Stimulated activated naive CD4-positive, alpha-beta T cell treated with Interleukin-2 at 50 U/mL for 16 hours (primary cell): ENCODE measurements around the gene DAGLB.
"Not testable (repeated sequence)": the region's sequence is repeated elsewhere in the genome, so short reads cannot be mapped to it uniquely, and the experiment has no call there.

Experiments
- DNase-seq: peaks from one replicate; lab custom pipeline; 2025; lab: John Stamatoyannopoulos, UW

DAGLB gene

GRCh38 chr7:6461946-6462550 is 14.3 kb upstream of the DAGLB start:
- DNase-seq, result no peak

- no peak for DNase-seq
Measured at GRCh38 chr7:6460990-6461584, 13.3 kb upstream of the DAGLB start.

GRCh38 chr7:6460303-6460702 is 12.5 kb upstream of the DAGLB start:
- DNase-seq, result no peak

- not testable (repeated sequence) for DNase-seq
Measured at GRCh38 chr7:6458676-6459075, 10.9 kb upstream of the DAGLB start.

GRCh38 chr7:6453734-6454133 is 6.0 kb upstream of the DAGLB start:
- no peak for DNase-seq

- no peak for DNase-seq
Measured at GRCh38 chr7:6451224-6451705, 3.5 kb upstream of the DAGLB start.

- not testable (repeated sequence) for DNase-seq
Measured at GRCh38 chr7:6450591-6450990, 2.8 kb upstream of the DAGLB start.

- DNase-seq, result not testable (repeated sequence)
Measured at GRCh38 chr7:6449884-6450283, 2.1 kb upstream of the DAGLB start.

- DNase-seq, result no peak
Measured at GRCh38 chr7:6448943-6449543, 1.3 kb upstream of the DAGLB start.

GRCh38 chr7:6446838-6447580 is 745 bp downstream of the DAGLB start:
- DNase-seq, result no peak

GRCh38 chr7:6444516-6445269 is 3.1 kb downstream of the DAGLB start:
- no peak for DNase-seq

GRCh38 chr7:6443372-6443941 is 4.3 kb downstream of the DAGLB start:
- DNase-seq, result no peak

- DNase-seq, result no peak
Measured at GRCh38 chr7:6442114-6442513, 5.6 kb downstream of the DAGLB start.

- DNase-seq, result no peak
Measured at GRCh38 chr7:6440381-6440780, 7.4 kb downstream of the DAGLB start.

- no peak for DNase-seq
Measured at GRCh38 chr7:6438427-6438826, 9.3 kb downstream of the DAGLB start.

- peak; percentile 21 for DNase-seq
Measured at GRCh38 chr7:6437251-6437650, 10.5 kb downstream of the DAGLB start.

GRCh38 chr7:6436385-6436685 is 11.4 kb downstream of the DAGLB start:
- no peak for DNase-seq

- DNase-seq, result peak; percentile 73
Measured at GRCh38 chr7:6435486-6436384, 12.0 kb downstream of the DAGLB start.

- DNase-seq, result no peak
Measured at GRCh38 chr7:6433784-6434615, 13.8 kb downstream of the DAGLB start.

GRCh38 chr7:6432781-6433180 is 15.0 kb downstream of the DAGLB start:
- no peak for DNase-seq
